H1 (cell line): Measurements from ENCODE around the gene KPNA3. TPM values are rescaled to one million over a fixed set of nuclear protein-coding genes. Genes with fewer than 3 reads are reported as not detected.

Experiments used
- CTCF ChIA-PET: fragments of 300-600 bp; sonication (Branson Sonifier 250); formaldehyde crosslinking; loops from one replicate; lab custom pipeline; 2021; ENCODE audit not compliant: partially characterized antibody; lab: Charles Lee
- POLR2A ChIA-PET: fragments of 300-600 bp; sonication (Branson Sonifier 250); formaldehyde crosslinking; loops from one replicate; lab custom pipeline; 2021; ENCODE audit warnings: inconsistent platforms; ENCODE audit not compliant: partially characterized antibody; lab: Charles Lee
- DNase-seq, 2 experiments: peaks; one replicate each; pipeline versions ENCODE4 v3.0.0 to v3.0.0-alpha.2; 2010 to 2022; ENCODE audit warnings: low spot score in 2 of 2, low read depth in 1 of 2, mixed read lengths in 1 of 2
- FAIRE-seq: peaks from 2 replicates; lab custom pipeline; 2011; peaks lifted over from hg19 to GRCh38; lab: Jason Lieb, UNC
- H2AFZ ChIP-seq: 2 replicates; pipeline ENCODE4 v1.8.1; 2012; ENCODE audit warnings: low read length, inconsistent platforms
- H2AK5ac ChIP-seq: 2 replicates; pipeline ENCODE4 v1.6.1; 2013; ENCODE audit warnings: low read depth, low read length
- H2BK120ac ChIP-seq: replicated peaks from 2 replicates; pipeline ENCODE3; 2013; ENCODE audit warnings: low read depth, low read length, inconsistent platforms
- H2BK12ac ChIP-seq: 2 replicates; pipeline ENCODE4 v1.6.1; 2013; ENCODE audit warnings: low read depth, low read length
- H2BK15ac ChIP-seq: 2 replicates; pipeline ENCODE4 v1.6.1; 2013; ENCODE audit warnings: low read length
- H2BK20ac ChIP-seq: 2 replicates; pipeline ENCODE4 v1.6.1; 2013; ENCODE audit warnings: low read length
- H2BK5ac ChIP-seq: 2 replicates; pipeline ENCODE4 v1.6.1; 2013; ENCODE audit warnings: low read depth, low read length
- H3K14ac ChIP-seq: 2 replicates; pipeline ENCODE4 v1.6.1; 2013; ENCODE audit warnings: inconsistent platforms; ENCODE audit not compliant: insufficient read length
- H3K18ac ChIP-seq: 2 replicates; pipeline ENCODE4 v1.6.1; 2013; ENCODE audit warnings: low read length; ENCODE audit errors: extremely low read depth
- H3K23ac ChIP-seq: 2 replicates; pipeline ENCODE4 v1.6.1; 2013; ENCODE audit warnings: inconsistent platforms; ENCODE audit not compliant: insufficient read length
- H3K23me2 ChIP-seq: 2 replicates; pipeline ENCODE4 v1.6.1; 2013; ENCODE audit warnings: low read depth, low read length
- H3K27ac ChIP-seq: 2 replicates; pipeline ENCODE4 v1.6.1; 2011; ENCODE audit warnings: low read depth, low read length, inconsistent platforms
- H3K27me3 ChIP-seq, 4 experiments: replicated peaks in 1 of 4; 1 replicate in 1 of 4; 2 replicates in 3 of 4; pipeline versions ENCODE4 v1.6.1 to v1.8.1; 2011 to 2013; ENCODE audit warnings: low read length in 3 of 4, mild to moderate bottlenecking in 3 of 4, inconsistent platforms in 2 of 4, mixed read lengths in 2 of 4, moderate library complexity in 1 of 4; ENCODE audit not compliant: control insufficient read depth in 3 of 4, insufficient read depth in 3 of 4; ENCODE audit errors: extremely low read depth in 1 of 4
- H3K36me3 ChIP-seq, 4 experiments: 2 replicates each; pipeline versions ENCODE4 v1.6.1 to v1.8.1; 2011 to 2013; ENCODE audit warnings: mild to moderate bottlenecking in 4 of 4, low read length in 3 of 4, moderate library complexity in 2 of 4, control low read depth in 1 of 4, inconsistent platforms in 1 of 4; ENCODE audit not compliant: insufficient read depth in 4 of 4, control insufficient read depth in 2 of 4
- H3K4ac ChIP-seq: replicated peaks from 2 replicates; pipeline ENCODE3; 2013; ENCODE audit warnings: low read length, low read depth, mixed read lengths, inconsistent platforms; ENCODE audit not compliant: insufficient read length
- H3K4me1 ChIP-seq, 4 experiments: replicated peaks in 1 of 4; 1 replicate in 1 of 4; 2 replicates in 3 of 4; pipeline versions ENCODE4 v1.6.1 to v1.8.1; 2011 to 2013; ENCODE audit warnings: low read length in 3 of 4, inconsistent platforms in 2 of 4, mixed read lengths in 1 of 4; ENCODE audit not compliant: insufficient read depth in 4 of 4, control insufficient read depth in 3 of 4
- H3K4me2 ChIP-seq, 2 experiments: 2 replicates each; pipeline versions ENCODE4 v1.6.1 to v1.8.1; 2011 to 2013; ENCODE audit warnings: low read depth in 2 of 2, low read length in 2 of 2, control low read depth in 1 of 2, inconsistent platforms in 1 of 2, mild to moderate bottlenecking in 1 of 2; ENCODE audit not compliant: insufficient read depth in 1 of 2
- H3K4me3 ChIP-seq, 4 experiments: fragments of 200-600, 300-600 bp in 1 of 4; sonication (generic), shearing (Covaris generic), sonication (Bioruptor Twin) in 1 of 4; 2 replicates each; pipeline versions ENCODE4 v1.5.1 to v1.8.1; 2011 to 2016; ENCODE audit warnings: low read length in 4 of 4, low read depth in 3 of 4, control low read depth in 2 of 4, inconsistent platforms in 2 of 4, mild to moderate bottlenecking in 2 of 4, mixed read lengths in 1 of 4, moderate library complexity in 1 of 4; ENCODE audit not compliant: insufficient read depth in 2 of 4; ENCODE audit errors: extremely low read depth in 1 of 4
- H3K56ac ChIP-seq: replicated peaks from 2 replicates; pipeline ENCODE3; 2013; ENCODE audit warnings: low read depth, mild to moderate bottlenecking, mixed read lengths, low read length, inconsistent platforms; ENCODE audit not compliant: insufficient read length
- H3K79me1 ChIP-seq: 2 replicates; pipeline ENCODE4 v1.6.1; 2013; ENCODE audit warnings: low read depth, low read length, control low read depth
- H3K79me2 ChIP-seq, 2 experiments: 2 replicates each; pipeline versions ENCODE4 v1.6.1 to v1.8.1; 2012 to 2013; ENCODE audit warnings: low read length in 2 of 2, mild to moderate bottlenecking in 2 of 2, inconsistent platforms in 1 of 2; ENCODE audit not compliant: insufficient read depth in 2 of 2, control insufficient read depth in 1 of 2
- H3K9ac ChIP-seq, 4 experiments: replicated peaks in 1 of 4; 1 replicate in 1 of 4; 2 replicates in 3 of 4; pipeline versions ENCODE4 v1.6.1 to v1.8.1; 2011 to 2013; ENCODE audit warnings: low read depth in 3 of 4, low read length in 3 of 4, control low read depth in 2 of 4, mild to moderate bottlenecking in 2 of 4, moderate library complexity in 2 of 4, inconsistent platforms in 1 of 4; ENCODE audit errors: extremely low read depth in 1 of 4
- H3K9me3 ChIP-seq, 2 experiments: 2 replicates each; pipeline versions ENCODE4 v1.6.1 to v1.8.1; 2012 to 2013; ENCODE audit warnings: mild to moderate bottlenecking in 2 of 2, moderate library complexity in 2 of 2, control low read depth in 1 of 2, inconsistent platforms in 1 of 2, low read depth in 1 of 2, low read length in 1 of 2, mixed read lengths in 1 of 2; ENCODE audit not compliant: insufficient read depth in 2 of 2
- H4K20me1 ChIP-seq, 2 experiments: replicated peaks in 1 of 2; 2 replicates each; pipeline versions ENCODE3 to v1.8.1; 2011 to 2013; ENCODE audit warnings: inconsistent platforms in 2 of 2, low read length in 2 of 2, mild to moderate bottlenecking in 1 of 2; ENCODE audit not compliant: insufficient read depth in 2 of 2, control insufficient read depth in 1 of 2
- H4K5ac ChIP-seq: 2 replicates; pipeline ENCODE4 v1.6.1; 2013; ENCODE audit warnings: low read length, low read depth, mixed read lengths, inconsistent platforms; ENCODE audit not compliant: insufficient read length
- H4K8ac ChIP-seq: 2 replicates; pipeline ENCODE4 v1.8.0; 2013; ENCODE audit warnings: mild to moderate bottlenecking, moderate library complexity, low read length, inconsistent platforms; ENCODE audit not compliant: insufficient read depth; ENCODE audit errors: extremely low read depth
- H4K91ac ChIP-seq: replicated peaks from 2 replicates; pipeline ENCODE3; 2013; ENCODE audit warnings: low read length, mixed read lengths, inconsistent platforms; ENCODE audit not compliant: insufficient read length
- CHD2 ChIP-seq: IDR thresholded peaks from 2 replicates; pipeline ENCODE4 v1.6.1; 2012; ENCODE audit warnings: low read length, improper control_type of control experiment
- WGBS, 2 experiments: shearing (Covaris generic) in 1 of 2; methylation state at CpG; one replicate each; pipeline versions ENCODE4 v1.1.6 to v1.1.7; 2013 to 2015; ENCODE audit warnings: low lambda C conversion rate in 2 of 2, mixed read lengths in 2 of 2, inconsistent platforms in 1 of 2, low coverage in 1 of 2, missing lambda C conversion rate in 1 of 2; ENCODE audit not compliant: insufficient replicate concordance in 2 of 2, insufficient coverage in 1 of 2, insufficient read length in 1 of 2; ENCODE audit errors: extremely low coverage in 1 of 2, missing lambda C conversion rate in 1 of 2; 5-methylcytosine and 5-hydroxymethylcytosine counted together
- polyA plus RNA-seq, 7 experiments: library from polyadenylated mRNA; depleted of rRNA in 3 of 7; stranded (reverse) in 5 of 7; unstranded in 2 of 7; fragments of >200 nt in 5 of 7; fragments of 200-250 nt in 2 of 7; gene quantifications; 1 replicate in 5 of 7; 2 replicates in 1 of 7; 4 replicates in 1 of 7; pipeline versions ENCODE4 v1.2.1 to v1.2.3, GENCODE V29; 2011 to 2013; ENCODE audit warnings: missing spikeins in 2 of 7, mixed read lengths in 2 of 7
- total RNA-seq: library from RNA; stranded (reverse); fragmentation: NEBNext Ultra II Directional; extraction: Animal tissue kit (Norgen Biotek cat#: 25700); gene quantifications from 2 replicates; pipeline ENCODE4 v1.2.1, GENCODE V29; 2021

KPNA3 gene
- total and polyA plus RNA-seq, 2 of the 8 experiments (the other 6 are each of a cell fraction or from before 2014, with no cell fraction given) = 21.4 to 63.2 TPM

- Histone ChIP-seq H3K36me3 (peaks cover 0 to 7% (median 0%) of the 10 kb centered on the region in 4 experiments; a peak in 1 of 8 replicates), H4K20me1 (peaks cover 3 to 6% of the 10 kb centered on the region in 2 experiments), H3K9me3 (no peaks in the 10 kb centered on the region), H2BK120ac (no peak overlapping the region), H3K18ac (no peak overlapping the region), H3K4me3 (no peak overlapping the region), H3K14ac (no peak overlapping the region), H3K23me2 (no peaks in the 10 kb centered on the region), H2BK20ac (no peak overlapping the region), H2BK5ac (no peak overlapping the region), H2AFZ (no peak overlapping the region), H4K8ac (no peak overlapping the region), H2BK12ac (no peak overlapping the region), H3K23ac (no peak overlapping the region), H2AK5ac (no peak overlapping the region), H3K9ac (no peak overlapping the region), H3K79me2 (peaks cover 0 to 68% of the 10 kb centered on the region in 2 experiments; a peak in 3 of 4 replicates), H3K79me1 (peaks cover 4% of the 10 kb centered on the region), H3K4me2 (no peak overlapping the region), H3K27me3 (no peaks in the 10 kb centered on the region), H3K4ac (no peak overlapping the region), H3K56ac (no peak overlapping the region), H3K4me1 (no peaks in the 10 kb centered on the region), H4K91ac (no peak overlapping the region), H2BK15ac (no peak overlapping the region), H3K27ac (no peak overlapping the region), H4K5ac (no peak overlapping the region)
- no peak for DNase-seq
- POLR2A ChIA-PET = interaction anchor here (1.2 kb wide), 1 partner anchor 59 kb away, joined by 3 read pairs; the partner anchor contains the start of gene EBPL
- CTCF ChIA-PET = no interaction called here
- 95% methylated on average over 2 of the region's 2 CpGs; no CpG with 5 or more reads in 1 of the 2 experiments for WGBS, 2 experiments
- TF ChIP-seq CHD2 = no peak
- no peak for FAIRE-seq
These were observed 42.6 kb downstream of the KPNA3 start for GRCh38 chr13:49749848-49750247.
